Esophagus squamous epithelium (tissue), 4 donors: ENCODE results near the gene GPATCH2L.

ENCODE experiments used
- CTCF ChIP-seq, 6 experiments: fragments of 450-650 bp in 4 of 6; fragments of 200-600 bp in 2 of 6; sonication (generic) in 2 of 6; IDR thresholded peaks; one replicate each; pipeline ENCODE4 v1.5.1; 2016 to 2019; ENCODE audit warnings: antibody characterized with exemption in 6 of 6, mild to moderate bottlenecking in 4 of 6, moderate library complexity in 4 of 6
- POLR2A ChIP-seq, 4 donors: fragments of 450-650 bp; IDR thresholded peaks; one replicate each; pipeline ENCODE4 v1.6.1; 2017; ENCODE audit warnings: antibody characterized with exemption in 4 of 4, mild to moderate bottlenecking in 4 of 4, moderate library complexity in 3 of 4

- TF ChIP-seq CTCF (IDR thresholded peaks at IDR 0.05) (no peak), POLR2A (IDR thresholded peaks at IDR 0.05) (no peak)
Observed at GRCh38 chr14:76154539-76155126, 2.9 kb downstream of the GPATCH2L start.
